AG09309 (cell line): ENCODE measurements around the gene FOXJ3.
A peak's percentile ranks its signal among the peaks of the same experiment; 100 is the strongest.

Experiments used
- DNase-seq: peaks from one replicate; pipeline ENCODE4 v3.0.0-alpha.2; 2010; ENCODE audit warnings: low read depth
- H3K4me3 ChIP-seq: 2 replicates; pipeline ENCODE4 v1.5.1; 2011; ENCODE audit warnings: mild to moderate bottlenecking, low read depth, low read length, moderate library complexity; ENCODE audit not compliant: control insufficient read depth
- TF ChIP-seq, protein P1 (sequence below): IDR thresholded peaks from 2 replicates; pipeline ENCODE4 v1.5.1; 2011; ENCODE audit warnings: mild to moderate bottlenecking, low read depth, low read length, inconsistent platforms; ENCODE audit not compliant: insufficient read depth, control insufficient read depth; ENCODE audit errors: missing control alignments

Gene FOXJ3

DNA sequence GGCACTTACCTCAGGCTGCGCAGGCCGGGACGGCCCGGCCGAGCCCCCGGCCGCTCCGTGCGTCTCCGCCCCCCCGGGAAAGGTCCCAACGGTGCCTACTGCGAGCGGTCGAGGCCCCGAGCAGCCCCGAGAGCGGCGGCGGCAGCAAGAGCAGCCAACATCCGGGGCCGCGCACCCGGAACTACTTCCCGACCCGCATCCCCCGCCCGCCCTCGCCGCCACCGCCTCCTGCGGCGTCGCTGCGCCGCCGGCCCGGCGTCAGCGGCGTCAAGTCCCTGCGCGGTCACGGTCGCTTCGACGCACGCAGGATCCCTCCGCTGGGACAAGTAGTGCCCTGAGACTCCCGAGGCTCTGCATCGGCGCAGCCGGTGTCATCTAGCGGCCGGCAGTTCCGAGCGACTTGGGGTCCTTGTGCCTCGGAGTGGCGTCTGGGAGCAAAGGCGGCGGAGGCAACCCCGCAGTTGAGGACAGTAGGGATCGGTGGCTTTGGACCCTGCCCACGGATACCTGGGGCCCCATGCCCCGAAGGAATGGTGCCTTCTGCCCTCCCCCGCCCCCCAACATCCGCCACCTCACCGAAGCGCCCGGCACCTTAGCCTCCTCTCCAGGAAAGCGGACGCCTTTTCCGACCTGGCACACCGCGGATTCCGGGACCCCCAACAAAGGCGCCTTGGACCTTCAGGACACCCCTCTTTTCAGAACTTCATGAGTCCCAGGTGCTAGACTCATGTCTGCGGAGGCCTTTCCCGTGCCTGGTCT, at the start of gene FOXJ3:
Gene FOXJ3, minus strand, starts transcription at position 186 of the 759 bp plus-strand sequence. CDS start 24,142 bp downstream, outside the sequence.
- TF ChIP-seq, protein P1, sequence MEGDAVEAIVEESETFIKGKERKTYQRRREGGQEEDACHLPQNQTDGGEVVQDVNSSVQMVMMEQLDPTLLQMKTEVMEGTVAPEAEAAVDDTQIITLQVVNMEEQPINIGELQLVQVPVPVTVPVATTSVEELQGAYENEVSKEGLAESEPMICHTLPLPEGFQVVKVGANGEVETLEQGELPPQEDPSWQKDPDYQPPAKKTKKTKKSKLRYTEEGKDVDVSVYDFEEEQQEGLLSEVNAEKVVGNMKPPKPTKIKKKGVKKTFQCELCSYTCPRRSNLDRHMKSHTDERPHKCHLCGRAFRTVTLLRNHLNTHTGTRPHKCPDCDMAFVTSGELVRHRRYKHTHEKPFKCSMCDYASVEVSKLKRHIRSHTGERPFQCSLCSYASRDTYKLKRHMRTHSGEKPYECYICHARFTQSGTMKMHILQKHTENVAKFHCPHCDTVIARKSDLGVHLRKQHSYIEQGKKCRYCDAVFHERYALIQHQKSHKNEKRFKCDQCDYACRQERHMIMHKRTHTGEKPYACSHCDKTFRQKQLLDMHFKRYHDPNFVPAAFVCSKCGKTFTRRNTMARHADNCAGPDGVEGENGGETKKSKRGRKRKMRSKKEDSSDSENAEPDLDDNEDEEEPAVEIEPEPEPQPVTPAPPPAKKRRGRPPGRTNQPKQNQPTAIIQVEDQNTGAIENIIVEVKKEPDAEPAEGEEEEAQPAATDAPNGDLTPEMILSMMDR: no peak
- DNase-seq: peak; percentile 94
- peak within 1 kb of the TSS; percentile 93 for H3K4me3 ChIP-seq

DNA sequence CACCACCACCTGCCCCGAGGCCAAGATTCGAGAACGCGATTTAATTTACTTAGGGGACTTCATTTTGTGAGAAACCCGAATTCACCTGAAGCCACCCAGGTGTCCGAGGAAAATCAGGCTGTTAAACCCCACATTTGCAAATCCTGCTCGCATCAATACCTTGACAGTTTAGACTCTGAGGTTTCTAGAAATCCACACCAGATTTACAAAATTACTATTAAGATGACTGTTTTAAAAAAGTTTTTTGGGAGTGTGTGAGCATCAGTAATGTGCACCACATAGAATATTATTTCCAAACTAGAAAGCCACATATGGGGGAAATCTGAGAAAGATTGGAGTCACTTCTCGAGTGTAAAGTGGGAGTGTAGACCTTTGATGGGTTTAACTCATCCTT, 46.2 kb upstream of the FOXJ3 start:
- no peak for DNase-seq
- TF ChIP-seq, protein P1: no peak

DNA sequence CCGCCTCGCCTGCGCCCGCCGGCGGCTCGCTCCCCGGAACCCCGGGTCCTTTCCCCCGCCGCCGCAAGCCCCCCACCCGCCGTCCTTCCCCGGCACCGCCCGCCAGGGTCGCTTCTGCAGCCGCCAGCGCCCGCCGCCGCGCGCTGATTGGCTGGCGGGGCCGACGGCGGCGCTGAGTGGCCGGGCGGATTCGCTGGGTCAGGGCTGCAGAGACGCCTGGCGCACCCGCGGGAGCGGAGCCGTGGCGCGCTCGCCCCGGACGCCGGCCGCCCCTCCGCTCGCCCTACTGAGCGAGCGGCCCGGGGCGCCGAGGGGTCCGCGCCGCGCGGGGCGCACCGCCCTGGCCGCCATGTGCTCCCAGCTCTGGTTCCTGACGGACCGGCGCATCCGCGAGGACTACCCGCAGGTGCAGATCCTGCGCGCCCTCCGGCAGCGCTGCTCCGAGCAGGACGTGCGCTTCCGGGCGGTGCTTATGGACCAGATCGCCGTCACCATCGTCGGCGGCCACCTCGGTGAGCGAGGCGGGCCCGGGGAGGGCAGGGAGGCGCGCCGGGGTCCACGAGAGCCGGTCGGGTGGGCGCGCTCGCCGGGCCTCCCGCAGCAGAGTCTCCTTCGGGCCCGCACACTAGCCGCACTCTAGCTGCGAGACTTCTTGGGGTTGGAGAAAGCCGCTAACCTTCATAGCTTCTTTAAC, 45.7 kb upstream of the FOXJ3 start, which contains the start of gene RIMKLA:
Gene RIMKLA, plus strand, starts transcription at position 207 of the 694 bp plus-strand sequence. Its CDS starts 143 bp downstream, at position 350.
- no peak for DNase-seq
- TF ChIP-seq, protein P1: no peak
- H3K4me3 ChIP-seq: peak within 1 kb of the TSS; percentile 15

More for the DNA sequence above, 46.2 kb upstream of the FOXJ3 start:
- no peak overlapping the region for H3K4me3 ChIP-seq

DNA sequence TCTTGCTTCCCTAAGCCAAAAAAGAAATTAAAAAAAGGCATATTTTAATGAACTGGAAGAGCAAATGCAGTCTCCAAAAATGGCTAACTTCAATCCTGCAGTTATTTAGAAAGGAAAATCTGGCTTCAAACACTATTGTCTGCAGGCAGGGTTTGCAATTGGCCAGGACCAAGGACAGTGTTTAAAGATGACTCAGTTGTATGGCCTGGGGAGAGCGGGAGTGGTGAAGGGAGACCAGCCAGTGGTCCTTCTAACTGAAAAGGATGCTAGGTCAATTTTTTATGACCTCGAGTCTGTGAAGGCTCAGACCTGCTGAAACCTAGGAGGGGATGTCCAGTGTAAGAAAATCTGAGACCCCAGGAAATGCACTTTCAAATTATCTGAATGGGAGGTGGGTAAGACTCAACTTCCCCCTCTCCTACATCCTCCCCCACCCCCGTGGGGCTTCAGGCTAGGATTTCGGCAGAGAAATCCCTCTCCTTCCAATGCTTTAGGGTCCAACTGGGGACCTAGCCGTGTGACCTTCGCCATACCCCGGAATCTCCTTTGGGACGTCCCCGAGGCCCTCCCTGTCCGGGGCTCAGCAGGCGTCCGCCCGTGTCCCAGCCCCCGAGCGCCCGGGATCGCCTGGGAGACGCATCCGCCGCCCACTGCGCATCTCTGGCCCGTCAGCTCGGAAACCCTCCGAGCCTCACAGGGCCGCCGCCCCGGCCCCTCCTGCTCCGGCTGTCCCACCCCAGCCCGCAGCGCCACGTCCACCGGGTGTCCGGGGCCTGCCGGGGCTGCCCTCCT, 45.0 kb upstream of the FOXJ3 start:
- H3K4me3 ChIP-seq: peak overlapping the region; percentile 15
- no peak for DNase-seq
- TF ChIP-seq, protein P1: no peak

DNA sequence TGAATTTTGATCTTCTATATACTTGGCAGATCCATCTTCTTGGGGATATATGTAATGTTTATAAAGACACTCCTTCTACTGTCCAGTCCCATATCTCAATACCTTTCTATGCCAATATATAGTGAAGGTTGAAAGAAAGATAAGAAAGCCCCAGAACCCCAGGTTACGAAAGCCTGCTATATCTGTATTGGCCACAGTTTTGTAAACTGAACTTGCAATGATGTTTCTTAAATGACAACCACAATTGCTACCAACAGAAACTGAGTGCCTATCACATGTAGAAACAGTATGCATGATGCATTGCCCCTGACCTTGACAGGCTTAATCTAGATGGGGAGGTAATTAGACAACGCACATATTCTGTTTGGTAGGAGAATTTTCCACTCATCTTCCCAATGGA, 37.8 kb upstream of the FOXJ3 start:
- DNase-seq: no peak
- TF ChIP-seq, protein P1: no peak
- H3K4me3 ChIP-seq: no peak overlapping the region

DNA sequence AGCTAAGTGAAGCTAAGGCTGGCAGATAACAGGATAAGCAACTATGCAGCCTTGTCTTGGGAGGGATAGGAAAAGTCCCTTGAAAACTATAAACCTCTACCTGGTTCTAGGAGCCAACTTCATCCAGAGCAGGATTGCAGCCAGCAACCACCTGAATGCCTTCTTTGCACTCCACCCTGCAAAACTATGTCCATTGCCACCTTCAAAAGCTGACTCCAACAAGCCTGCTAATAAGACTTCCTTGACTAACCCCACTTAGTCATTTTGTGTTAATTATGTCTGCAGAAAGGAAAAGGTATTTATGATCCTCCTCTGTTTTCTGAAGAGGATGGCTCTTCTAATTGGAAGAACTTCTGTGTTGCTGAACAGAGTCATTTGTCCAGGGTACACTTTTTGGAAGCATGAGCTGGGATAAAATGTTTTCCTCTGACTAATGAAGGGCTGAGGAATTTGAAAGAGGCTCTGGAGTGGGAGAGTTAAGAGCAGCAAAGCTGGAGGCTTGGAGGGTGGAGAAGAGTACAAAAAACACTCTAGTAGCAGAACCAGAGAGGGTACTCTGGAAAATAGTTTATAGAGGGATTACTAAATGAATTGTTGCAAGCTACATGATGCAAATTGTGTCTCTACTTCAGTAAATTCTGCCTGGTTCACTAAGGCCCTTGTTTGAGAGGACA, 36.0 kb upstream of the FOXJ3 start:
- no peak overlapping the region for H3K4me3 ChIP-seq
- DNase-seq: no peak
- TF ChIP-seq, protein P1: no peak
